HEK293 (cell line): ENCODE results near the gene DOK3.
A peak's percentile ranks its signal among the peaks of the same experiment; 100 is the strongest.

Source experiments
- AEBP2 ChIP-seq: fragments of 450-650 bp; formaldehyde crosslinking; IDR thresholded peaks from 2 replicates; pipeline ENCODE4 v1.5.1; 2016; ENCODE audit warnings: missing biosample characterization, missing genetic modification characterization, borderline replicate concordance
- EGR2 ChIP-seq: fragments of 450-650 bp; formaldehyde crosslinking; IDR thresholded peaks from 2 replicates; pipeline ENCODE4 v1.5.1; 2016; ENCODE audit warnings: low read depth, missing biosample characterization, missing genetic modification characterization
- GLI4 ChIP-seq: fragments of 450-650 bp; formaldehyde crosslinking; IDR thresholded peaks from 2 replicates; pipeline ENCODE4 v1.5.1; 2016; ENCODE audit warnings: missing biosample characterization, missing genetic modification characterization
- HIC1 ChIP-seq: fragments of 450-650 bp; formaldehyde crosslinking; IDR thresholded peaks from 2 replicates; pipeline ENCODE4 v1.5.1; 2016; ENCODE audit warnings: missing biosample characterization, missing genetic modification characterization
- KLF9 ChIP-seq: fragments of 450-650 bp; formaldehyde crosslinking; IDR thresholded peaks from 2 replicates; pipeline ENCODE4 v1.5.1; 2016; ENCODE audit warnings: missing biosample characterization, missing genetic modification characterization, low read depth
- MEIS1 ChIP-seq: sonication (generic); formaldehyde crosslinking; IDR thresholded peaks from 2 replicates; pipeline ENCODE4 v1.8.1; 2022; ENCODE audit warnings: missing genetic modification reagents, mild to moderate bottlenecking, borderline replicate concordance
- SP2 ChIP-seq: fragments of 450-650 bp; formaldehyde crosslinking; IDR thresholded peaks from 2 replicates; pipeline ENCODE4 v1.5.1; 2016; ENCODE audit warnings: missing biosample characterization, missing genetic modification characterization
- SP7 ChIP-seq: fragments of 450-650 bp; formaldehyde crosslinking; IDR thresholded peaks from 2 replicates; pipeline ENCODE4 v1.5.1; 2016; ENCODE audit warnings: missing biosample characterization, missing genetic modification characterization
- ZBTB26 ChIP-seq: fragments of 450-650 bp; formaldehyde crosslinking; optimal IDR thresholded peaks from 2 replicates; pipeline ENCODE3; 2016; ENCODE audit warnings: missing biosample characterization, mild to moderate bottlenecking, missing genetic modification characterization
- ZBTB44 ChIP-seq: fragments of 450-650 bp; IDR thresholded peaks from 2 replicates; pipeline ENCODE4 v1.5.1; 2018; ENCODE audit warnings: missing biosample characterization, mild to moderate bottlenecking, missing genetic modification characterization
- ZFP3 ChIP-seq: fragments of 450-650 bp; formaldehyde crosslinking; IDR thresholded peaks from 2 replicates; pipeline ENCODE4 v1.5.1; 2016; ENCODE audit warnings: low read depth, missing biosample characterization, missing genetic modification characterization
- ZNF121 ChIP-seq: fragments of 450-650 bp; formaldehyde crosslinking; IDR thresholded peaks from 2 replicates; pipeline ENCODE4 v1.5.1; 2016; ENCODE audit warnings: missing biosample characterization, missing genetic modification characterization
- ZNF155 ChIP-seq: fragments of 450-650 bp; formaldehyde crosslinking; IDR thresholded peaks from 2 replicates; pipeline ENCODE4 v1.5.1; 2016; ENCODE audit warnings: missing biosample characterization, missing genetic modification characterization
- ZNF24 ChIP-seq: fragments of 450-650 bp; formaldehyde crosslinking; IDR thresholded peaks from 2 replicates; pipeline ENCODE4 v1.5.1; 2016; ENCODE audit warnings: missing biosample characterization, missing genetic modification characterization
- ZNF248 ChIP-seq: fragments of 450-650 bp; formaldehyde crosslinking; IDR thresholded peaks from 2 replicates; pipeline ENCODE4 v1.5.1; 2017; ENCODE audit warnings: missing biosample characterization, missing genetic modification characterization
- ZNF311 ChIP-seq: fragments of 450-650 bp; formaldehyde crosslinking; IDR thresholded peaks from 2 replicates; pipeline ENCODE4 v1.5.1; 2017; ENCODE audit warnings: missing biosample characterization, missing genetic modification characterization, borderline replicate concordance
- ZNF398 ChIP-seq: fragments of 450-650 bp; formaldehyde crosslinking; IDR thresholded peaks from 2 replicates; pipeline ENCODE4 v1.5.1; 2017; ENCODE audit warnings: missing biosample characterization, missing genetic modification characterization
- ZNF488 ChIP-seq: fragments of 450-650 bp; formaldehyde crosslinking; IDR thresholded peaks from 2 replicates; pipeline ENCODE4 v1.5.1; 2016; ENCODE audit warnings: missing biosample characterization, missing genetic modification characterization
- ZNF571 ChIP-seq: fragments of 450-650 bp; formaldehyde crosslinking; IDR thresholded peaks from 2 replicates; pipeline ENCODE4 v1.5.0; 2017; ENCODE audit warnings: missing biosample characterization, missing genetic modification characterization
- ZNF600 ChIP-seq: fragments of 450-650 bp; formaldehyde crosslinking; IDR thresholded peaks from 2 replicates; pipeline ENCODE4 v1.5.1; 2016; ENCODE audit warnings: missing biosample characterization, missing genetic modification characterization
- ZNF610 ChIP-seq: fragments of 450-650 bp; formaldehyde crosslinking; IDR thresholded peaks from 2 replicates; pipeline ENCODE4 v1.5.1; 2016; ENCODE audit warnings: missing biosample characterization, missing genetic modification characterization, borderline replicate concordance
- ZNF621 ChIP-seq: fragments of 450-650 bp; formaldehyde crosslinking; IDR thresholded peaks from 2 replicates; pipeline ENCODE4 v1.5.1; 2017; ENCODE audit warnings: missing biosample characterization, missing genetic modification characterization
- ZNF624 ChIP-seq: fragments of 450-650 bp; formaldehyde crosslinking; IDR thresholded peaks from 2 replicates; pipeline ENCODE4 v1.5.1; 2017; ENCODE audit warnings: missing biosample characterization, missing genetic modification characterization
- ZNF692 ChIP-seq: fragments of 450-650 bp; formaldehyde crosslinking; IDR thresholded peaks from 2 replicates; pipeline ENCODE4 v1.5.1; 2016; ENCODE audit warnings: missing biosample characterization, missing genetic modification characterization
- ZNF704 ChIP-seq: fragments of 450-650 bp; formaldehyde crosslinking; IDR thresholded peaks from 2 replicates; pipeline ENCODE4 v1.5.1; 2016; ENCODE audit warnings: missing biosample characterization, missing genetic modification characterization
- ZSCAN16 ChIP-seq: fragments of 450-650 bp; formaldehyde crosslinking; IDR thresholded peaks from 2 replicates; pipeline ENCODE4 v1.5.1; 2016; ENCODE audit warnings: missing biosample characterization, missing genetic modification characterization
- ZXDB ChIP-seq: fragments of 450-650 bp; formaldehyde crosslinking; IDR thresholded peaks from 2 replicates; pipeline ENCODE4 v1.5.1; 2016; ENCODE audit warnings: missing biosample characterization, missing genetic modification characterization

DOK3 gene

GRCh38 chr5:177546258-177546741 lies 36.7 kb upstream of the DOK3 start (continued):
- TF ChIP-seq ZBTB44 (peak; percentile 68; the same call in 1 of the 2 replicates), ZNF600 (tag by site-specific recombination) (peak; percentile 92), ZNF155 (tag by site-specific recombination) (no peak), AEBP2 (tag by site-specific recombination) (no peak), ZNF704 (tag by site-specific recombination) (no peak), ZNF624 (tag by site-specific recombination) (no peak), ZNF121 (tag by site-specific recombination) (no peak), ZSCAN16 (tag by site-specific recombination) (no peak), EGR2 (tag by site-specific recombination) (no peak), ZNF488 (tag by site-specific recombination) (no peak), KLF9 (tag by site-specific recombination) (no peak), ZXDB (tag by site-specific recombination) (no peak), ZFP3 (no peak), ZNF692 (tag by site-specific recombination) (peak; percentile 34; the same call in 1 of the 2 replicates), MEIS1 (CRISPR knock-in tag) (no peak), SP7 (tag by site-specific recombination) (peak; percentile 76), ZNF621 (tag by site-specific recombination) (no peak), GLI4 (tag by site-specific recombination) (no peak), HIC1 (tag by site-specific recombination) (no peak), ZNF311 (tag by site-specific recombination) (no peak), ZNF571 (no peak), ZNF248 (tag by site-specific recombination) (no peak), ZBTB26 (no peak), SP2 (tag by site-specific recombination) (no peak), ZNF398 (no peak), ZNF24 (tag by site-specific recombination) (peak; percentile 57; the same call in 1 of the 2 replicates), ZNF610 (tag by site-specific recombination) (no peak)
